DMS114 treated with DMSO at 0.1 percent for 48 hours (cell line): ENCODE data around the gene ACTRT2.

Experiments used
- DNase-seq: peaks from one replicate; lab custom pipeline; 2025; ENCODE audit not compliant: unreplicated experiment; lab: John Stamatoyannopoulos, UW

The ACTRT2 gene

DNA sequence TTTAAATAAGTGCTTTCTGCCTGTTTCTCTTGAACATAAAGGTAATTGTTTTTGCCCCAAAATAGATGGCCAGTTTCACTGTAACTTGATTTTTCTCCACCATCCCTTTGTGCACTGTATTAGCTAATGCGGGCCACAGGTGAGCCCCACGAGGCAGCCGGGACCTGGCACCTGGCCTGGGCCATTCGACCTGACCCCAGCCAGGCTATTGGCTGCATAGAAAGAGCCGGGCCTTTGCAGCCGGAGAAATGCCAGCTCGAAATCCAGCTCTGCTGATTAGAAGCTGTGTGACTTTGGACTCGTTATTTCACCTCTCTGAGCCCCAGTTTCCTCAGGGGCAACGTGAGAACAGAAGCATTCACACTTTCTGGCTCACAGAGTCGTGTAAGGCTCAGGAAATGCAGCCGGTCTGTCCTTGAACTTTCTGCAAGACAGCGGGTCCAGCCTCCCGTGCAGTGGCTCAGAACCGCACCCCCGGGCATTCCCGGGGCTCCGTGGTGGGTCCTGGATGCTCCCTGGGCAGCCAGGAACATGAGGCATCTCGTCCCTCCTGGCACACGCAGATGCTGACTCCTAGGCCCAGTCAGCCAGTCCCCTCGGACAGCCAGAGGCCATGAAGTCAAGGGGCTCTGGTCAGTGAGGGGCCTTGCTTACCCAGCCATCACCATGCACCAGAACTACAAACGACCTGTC is 37.4 kb upstream of the ACTRT2 start:
- DNase-seq = no peak

DNA sequence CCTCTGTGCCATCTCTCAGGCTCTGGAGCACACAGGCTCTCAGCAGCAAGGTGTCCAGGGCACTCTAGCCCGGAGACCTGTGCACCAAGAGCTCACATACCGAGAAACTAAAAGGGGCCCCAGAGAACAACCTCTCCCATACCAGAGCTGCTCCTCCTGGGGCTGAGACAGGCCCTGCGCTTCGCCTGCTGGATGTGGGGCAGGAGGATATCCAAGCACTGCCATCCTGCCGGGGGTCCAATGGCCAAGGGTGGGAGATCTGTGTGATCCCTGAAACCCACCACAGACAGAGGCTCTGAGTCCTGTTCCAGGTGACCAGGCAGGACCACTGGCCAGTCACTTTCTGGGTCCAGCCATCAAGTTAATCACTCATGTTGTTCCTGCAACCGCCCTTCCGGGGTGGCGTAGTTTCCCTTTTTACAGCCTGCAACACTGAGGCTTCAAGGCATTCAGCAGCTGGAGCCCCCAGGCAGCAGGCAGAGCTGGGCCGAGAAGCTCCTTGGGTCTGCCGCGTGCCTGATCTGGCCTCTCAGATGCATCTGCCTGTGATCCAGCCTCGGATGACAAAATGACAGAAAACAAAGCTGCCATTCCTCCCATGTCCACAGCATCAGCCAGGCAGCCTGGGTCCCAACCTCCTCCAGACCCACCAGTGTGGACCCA is 36.7 kb upstream of the ACTRT2 start:
- DNase-seq = no peak

DNA sequence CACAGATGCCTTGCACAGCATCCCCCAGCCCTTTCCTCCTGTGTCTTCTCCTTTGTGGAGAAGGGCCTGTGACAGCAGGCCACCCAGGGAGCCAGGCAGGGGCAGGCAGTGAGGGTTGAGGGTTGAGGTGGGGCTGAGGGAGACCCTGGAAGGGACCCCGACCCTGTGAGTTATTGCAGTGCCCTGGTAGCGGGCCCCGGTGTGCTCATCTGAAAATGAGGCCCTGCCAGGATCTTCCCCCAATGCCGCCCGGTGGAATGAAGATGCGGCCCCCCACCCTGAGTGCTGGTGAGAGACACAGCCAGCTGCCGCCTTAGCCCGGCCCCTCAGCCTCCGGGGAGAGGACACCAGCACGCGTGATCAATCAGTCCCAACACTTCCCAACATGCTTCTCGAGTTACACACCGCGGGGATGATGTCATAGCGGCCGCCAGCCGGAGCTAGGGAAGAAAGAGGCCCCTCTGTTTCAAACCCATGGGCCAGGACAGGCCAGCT is 36.2 kb upstream of the ACTRT2 start:
- DNase-seq = no peak

DNA sequence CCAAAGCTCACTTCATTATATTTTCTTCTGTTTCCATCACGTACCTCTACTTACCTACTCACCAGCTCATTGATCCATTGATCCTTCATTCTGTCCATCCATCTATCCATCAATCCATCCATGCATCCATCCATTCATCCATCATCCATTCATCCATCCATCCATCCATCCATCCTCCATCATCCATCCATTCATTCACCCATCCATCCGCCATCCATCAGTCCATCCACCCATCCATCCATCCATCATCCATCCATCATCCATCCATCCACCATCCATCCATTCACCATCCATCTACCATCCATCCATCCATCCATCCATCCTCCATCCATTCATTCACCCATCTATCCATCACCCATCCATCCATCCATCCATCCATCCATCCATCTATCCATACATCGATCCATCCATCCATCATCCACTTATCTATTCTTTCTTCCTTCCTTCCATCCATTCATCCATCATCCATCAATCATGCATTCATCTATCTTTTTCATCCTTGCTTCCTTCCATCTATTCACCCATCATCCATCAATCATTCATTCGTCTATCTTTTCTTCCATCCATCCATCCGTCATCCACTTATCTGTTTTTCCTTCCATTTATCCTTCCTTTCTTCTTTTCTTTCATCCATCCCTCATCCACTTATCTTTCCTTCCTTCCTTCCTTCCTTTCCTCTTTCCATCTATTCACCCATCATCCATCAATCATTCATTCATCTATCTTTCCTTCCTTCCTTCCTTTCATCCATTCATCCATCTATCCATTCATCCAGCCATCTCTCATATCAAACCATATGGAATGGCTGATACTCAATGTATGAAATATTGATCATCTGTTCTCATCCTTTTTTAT is 35.3 kb upstream of the ACTRT2 start:
- no peak for DNase-seq

DNA sequence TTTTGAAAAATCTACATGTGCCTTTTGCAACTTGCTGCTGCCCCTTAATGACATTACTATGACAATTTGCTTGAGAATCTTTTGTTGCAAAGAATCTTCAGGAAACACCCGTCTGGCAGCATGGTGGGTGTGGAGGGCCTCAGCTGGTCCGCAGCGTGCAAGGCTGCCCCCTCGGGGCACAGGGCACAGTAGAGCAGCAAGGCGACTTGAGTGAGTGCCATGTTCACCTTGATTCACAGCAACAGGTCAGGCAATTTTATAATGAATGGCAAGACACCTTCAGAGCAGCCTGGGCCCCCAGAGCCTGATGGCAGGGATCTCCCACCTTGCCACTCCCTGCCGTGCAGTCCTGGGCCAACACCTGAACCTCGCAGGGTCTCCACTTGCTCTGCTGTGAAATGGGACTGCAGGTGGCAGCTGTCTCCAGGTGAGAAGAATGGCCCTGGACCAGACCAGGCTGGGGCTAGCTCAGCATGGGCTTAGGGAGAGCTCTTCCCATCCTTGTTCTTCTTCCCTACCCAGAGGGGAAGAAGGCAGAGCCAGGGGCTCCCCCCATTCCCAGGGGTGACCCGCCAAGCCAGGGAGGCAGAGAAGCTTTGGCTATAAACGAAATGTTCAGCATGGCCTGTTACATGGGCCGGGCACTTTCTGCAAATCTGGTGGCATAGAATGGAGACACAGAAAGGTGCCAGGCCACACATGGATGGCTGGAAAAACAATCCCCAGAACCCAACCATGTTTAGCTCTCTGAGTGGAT is 34.5 kb upstream of the ACTRT2 start:
- no peak for DNase-seq

DNA sequence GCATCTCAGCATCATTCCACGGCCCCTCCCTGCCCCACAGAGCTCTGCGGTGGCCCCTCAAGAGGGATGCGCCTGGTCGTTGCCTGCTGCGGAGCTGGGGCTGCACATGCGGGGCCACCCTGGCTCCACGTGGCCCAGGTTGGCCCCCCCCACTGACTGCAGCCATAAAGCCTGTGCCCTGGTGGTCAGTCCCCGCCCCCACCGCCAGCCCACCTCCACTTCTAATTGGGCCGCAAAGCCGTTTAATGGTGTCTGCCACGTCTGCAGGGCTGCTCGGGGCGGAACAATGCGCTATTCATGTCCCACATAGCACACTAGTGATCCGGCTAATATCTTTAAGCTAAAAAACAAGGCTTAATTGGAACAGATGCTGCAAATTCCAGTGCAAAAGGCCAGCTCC is 33.5 kb upstream of the ACTRT2 start:
- no peak for DNase-seq

DNA sequence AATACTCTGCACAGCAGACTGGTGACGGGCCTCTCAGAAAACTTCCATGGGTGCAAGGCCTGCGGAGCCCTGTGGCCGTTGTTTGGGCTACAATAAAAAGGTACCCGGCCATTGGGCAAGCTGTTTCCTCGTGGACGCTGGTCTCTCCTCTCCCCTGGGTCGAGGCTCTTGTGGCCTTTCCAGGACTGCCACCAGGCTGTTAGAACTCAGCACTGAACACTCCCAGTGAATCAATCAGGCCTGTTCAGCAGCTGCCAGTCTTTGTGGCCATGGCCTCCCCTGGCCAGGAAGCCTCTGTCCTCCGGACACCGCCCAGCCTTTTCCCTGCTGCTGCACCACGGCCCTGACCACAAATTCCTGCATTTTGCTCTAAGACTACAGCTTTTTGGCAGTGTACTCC is 33.0 kb upstream of the ACTRT2 start:
- no peak for DNase-seq

DNA sequence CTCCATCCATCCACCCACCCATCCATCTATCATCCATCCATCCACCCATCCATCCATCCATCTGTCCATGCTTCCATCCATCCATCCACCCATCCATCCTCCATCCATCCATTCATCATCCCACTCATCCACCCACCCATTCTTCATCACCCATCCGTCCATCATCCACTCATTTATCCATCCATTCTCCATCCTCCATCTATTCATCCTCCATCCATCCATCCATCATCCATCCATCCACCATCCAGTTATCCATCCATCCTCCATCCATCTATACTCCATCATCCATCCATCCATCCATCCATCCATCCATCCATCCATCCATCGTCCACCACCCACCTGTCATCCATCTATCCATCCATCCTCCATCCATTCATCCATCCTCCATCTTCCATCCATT is 32.1 kb upstream of the ACTRT2 start:
- DNase-seq = no peak

DNA sequence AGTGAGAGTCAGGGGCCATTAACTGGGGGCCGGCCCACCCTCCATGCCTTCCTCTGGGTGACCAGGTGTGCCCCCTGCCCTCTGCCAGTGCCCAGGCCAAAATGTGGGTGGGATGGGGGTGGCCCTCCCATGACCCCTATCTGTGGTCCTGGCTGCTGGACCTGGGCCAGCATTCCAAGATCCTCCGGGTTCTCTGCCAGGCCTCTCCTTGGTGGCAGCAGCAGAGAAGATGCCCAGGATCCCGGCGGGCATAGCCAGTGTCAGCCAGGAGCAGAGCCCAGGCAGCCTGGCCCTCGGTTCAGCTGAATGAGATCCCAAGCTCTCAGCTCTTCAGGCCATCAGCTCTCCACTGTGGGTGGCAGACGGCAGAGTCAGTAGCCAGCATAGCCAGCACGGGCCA is 31.3 kb upstream of the ACTRT2 start:
- no peak for DNase-seq

DNA sequence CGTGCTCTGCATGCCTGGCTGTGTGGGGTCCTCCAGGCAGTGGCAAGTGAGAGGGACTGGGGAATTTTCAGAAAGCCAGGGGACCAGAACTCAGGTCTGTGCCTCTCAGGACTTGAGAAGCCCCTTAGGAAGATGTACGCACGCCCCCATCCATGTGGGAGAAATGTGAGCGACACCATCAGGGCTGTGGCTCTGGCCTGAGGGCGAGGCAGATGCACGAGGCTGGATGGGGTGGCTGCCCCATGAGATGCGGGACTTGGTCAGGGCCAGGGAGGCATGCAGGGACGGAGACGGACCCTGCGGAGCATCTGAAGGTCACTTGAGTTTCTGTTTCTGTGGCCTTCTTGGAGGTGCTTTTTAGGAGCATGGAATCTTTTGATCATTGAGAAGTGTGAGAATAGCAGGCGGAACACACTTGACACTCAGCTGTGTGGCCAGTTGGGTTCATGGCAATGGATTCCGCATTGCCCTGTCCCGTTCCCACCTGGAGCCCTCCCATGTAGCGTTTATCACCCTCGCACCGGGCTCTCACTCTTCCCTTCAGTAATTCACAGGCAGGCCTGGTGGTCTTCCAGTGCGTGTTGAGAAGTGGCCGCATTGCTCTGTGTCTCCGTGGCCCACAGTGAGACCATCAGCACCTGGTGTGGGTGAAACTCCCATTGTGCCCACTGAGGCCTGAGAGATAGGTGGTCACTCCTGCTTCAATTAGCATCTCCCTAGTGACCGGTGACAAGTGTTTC is 30.7 kb upstream of the ACTRT2 start:
- DNase-seq = no peak

DNA sequence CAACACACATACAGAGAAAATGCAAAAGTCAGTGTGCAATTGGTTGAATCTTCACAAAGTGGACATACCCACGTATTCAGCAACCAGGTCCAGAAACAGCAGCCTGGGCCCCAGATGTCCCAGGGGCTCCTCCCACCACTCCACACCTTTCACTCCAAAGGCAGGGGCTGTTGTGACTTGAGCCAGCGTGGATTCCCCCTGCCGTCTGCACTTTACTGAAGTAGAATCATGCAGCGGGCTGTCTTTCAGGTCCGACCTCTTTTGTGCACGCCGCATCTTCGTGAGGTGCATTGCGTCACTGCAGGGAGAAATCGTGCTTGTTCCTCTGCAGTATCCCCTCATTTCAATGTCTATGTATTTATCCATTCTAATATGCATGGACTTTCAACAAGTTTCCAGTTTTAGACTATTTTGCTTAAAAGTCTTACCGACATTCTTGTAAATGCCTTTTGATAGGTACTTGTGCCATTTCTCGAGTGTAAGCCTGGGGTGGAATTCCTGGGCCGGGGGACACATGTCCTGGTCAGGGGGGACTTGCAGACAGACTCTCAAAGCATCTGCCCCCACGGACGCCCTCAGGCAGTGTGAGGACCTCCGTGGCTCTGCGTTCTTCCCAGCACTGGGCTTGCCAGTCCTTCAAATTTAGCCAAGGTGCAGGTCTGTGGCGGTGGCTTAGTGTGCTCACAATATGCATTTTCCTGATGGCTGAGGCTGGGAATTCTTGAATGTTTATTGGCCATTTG is 29.3 kb upstream of the ACTRT2 start:
- no peak for DNase-seq

DNA sequence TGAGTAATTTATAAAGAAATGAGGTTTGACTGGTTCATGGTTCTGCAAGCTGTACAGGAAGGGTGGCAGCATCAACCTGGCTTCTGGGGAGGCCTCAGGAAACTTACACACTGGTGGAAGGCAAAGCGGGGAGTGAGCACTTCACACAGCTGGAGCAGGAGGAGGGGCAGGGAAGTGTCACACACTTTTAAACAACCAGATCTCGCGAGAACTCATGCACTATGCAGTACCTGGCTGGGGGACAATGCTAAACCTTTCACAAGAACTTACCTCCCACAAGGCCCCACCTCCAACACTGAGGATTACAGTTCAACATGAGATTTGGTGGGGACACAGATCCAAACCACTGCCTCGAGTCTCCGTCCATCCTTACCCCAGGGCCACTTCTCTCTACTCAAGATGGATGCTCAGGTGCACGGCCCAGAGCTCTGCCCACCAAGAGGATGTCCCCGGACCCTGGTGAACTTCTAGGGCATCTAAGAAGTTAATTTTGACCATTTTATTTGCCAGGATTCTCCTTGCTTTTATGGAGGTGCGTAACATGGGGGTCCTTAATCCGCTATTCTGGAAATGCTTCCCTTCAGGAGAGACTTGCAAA is 22.7 kb upstream of the ACTRT2 start:
- no peak for DNase-seq

DNA sequence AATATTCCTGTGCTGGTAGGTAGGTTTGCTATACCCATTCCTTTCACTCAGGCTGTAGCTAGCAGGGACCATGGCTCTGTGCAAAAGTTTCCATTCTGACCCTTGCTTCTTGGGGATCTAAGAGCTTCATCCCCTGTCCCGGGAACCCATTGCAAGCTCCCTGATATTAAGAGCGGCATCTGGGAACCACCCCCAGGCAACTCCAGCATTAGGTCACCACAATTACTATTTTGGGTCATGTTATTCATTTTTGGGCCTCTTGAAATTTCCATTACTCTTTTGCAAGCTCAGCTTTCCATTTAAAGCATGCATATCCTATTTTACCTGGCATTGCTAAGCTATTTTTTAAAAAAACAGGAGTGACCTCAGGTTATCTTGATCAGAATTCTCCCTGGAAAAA is 22.1 kb upstream of the ACTRT2 start:
- DNase-seq = no peak

DNA sequence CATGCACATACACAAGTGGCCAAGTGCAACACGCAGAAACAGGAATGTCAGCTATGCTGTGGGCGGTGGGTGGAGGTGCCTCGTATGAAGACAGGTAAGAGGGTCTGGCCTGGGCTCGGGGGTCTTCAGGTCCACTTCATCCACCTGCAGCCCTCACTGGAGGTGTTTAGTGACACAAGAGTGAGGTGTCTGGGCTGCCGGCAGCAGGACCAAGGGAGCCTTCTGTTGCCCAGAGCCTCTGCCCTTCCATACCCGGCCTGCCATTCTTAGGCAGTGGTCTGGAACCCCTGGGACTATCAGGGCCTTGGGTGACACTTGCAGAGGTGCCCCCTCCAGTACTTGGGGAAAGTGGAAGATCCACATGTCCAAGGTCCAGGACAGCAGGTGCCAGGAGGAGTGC is 21.7 kb upstream of the ACTRT2 start:
- DNase-seq = no peak

DNA sequence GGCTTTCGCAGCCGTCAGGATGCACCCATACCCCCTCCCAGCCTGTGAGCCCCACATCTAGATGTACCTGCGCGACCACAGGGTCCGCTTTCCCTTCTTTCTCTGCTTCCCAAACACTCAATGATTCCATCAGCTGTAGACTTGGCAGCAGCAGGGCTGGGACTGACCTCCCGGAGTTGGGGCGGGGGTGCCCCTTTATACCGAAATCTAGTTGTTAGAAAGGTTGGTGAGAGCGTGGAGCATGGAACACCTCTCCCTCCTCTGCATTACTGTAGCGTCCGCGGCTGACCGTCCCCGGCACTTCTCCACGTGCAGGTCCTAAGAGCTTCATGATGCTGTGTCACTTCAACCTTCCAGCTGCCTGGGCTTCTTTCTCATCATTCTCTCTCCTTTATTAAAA is 21.1 kb upstream of the ACTRT2 start:
- DNase-seq = no peak

DNA sequence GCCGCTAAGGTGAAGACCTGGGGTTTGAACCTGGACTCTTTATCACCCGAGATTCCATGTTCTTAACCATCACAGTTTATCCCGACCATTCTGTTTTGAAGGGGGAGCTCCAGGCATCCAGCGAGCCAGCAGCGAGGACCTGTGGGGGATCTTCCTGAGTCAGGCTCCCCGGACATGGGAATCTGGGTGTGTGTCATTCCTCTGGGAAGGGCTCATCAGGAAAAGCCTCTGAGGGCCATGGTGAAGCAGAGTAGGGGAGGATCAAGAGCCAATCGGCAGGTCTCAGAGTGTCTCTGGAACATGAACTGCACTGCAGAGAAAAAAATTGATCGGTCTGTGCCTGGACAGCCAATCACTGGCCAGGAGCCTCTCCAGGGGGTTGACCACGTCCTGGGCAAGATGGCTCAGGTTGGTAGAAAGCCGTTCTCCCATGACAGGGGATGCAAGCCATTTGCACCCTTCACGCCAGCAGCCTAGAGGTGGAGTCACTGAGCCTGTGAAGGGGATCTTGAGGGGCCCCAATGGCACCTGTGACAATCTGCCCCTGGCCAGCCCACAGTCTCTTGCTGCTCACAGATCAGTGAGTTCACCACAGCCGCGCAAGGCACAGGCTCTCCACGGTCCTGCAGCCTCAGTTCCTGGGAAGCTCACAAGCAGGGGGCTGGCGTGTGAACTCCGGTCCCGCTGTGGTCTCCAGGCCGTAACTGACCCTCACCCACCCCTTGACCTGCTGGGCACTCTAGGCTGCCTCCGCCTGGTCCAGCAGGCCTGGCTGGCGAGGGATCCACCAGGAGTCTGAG is 20.4 kb upstream of the ACTRT2 start:
- no peak for DNase-seq

DNA sequence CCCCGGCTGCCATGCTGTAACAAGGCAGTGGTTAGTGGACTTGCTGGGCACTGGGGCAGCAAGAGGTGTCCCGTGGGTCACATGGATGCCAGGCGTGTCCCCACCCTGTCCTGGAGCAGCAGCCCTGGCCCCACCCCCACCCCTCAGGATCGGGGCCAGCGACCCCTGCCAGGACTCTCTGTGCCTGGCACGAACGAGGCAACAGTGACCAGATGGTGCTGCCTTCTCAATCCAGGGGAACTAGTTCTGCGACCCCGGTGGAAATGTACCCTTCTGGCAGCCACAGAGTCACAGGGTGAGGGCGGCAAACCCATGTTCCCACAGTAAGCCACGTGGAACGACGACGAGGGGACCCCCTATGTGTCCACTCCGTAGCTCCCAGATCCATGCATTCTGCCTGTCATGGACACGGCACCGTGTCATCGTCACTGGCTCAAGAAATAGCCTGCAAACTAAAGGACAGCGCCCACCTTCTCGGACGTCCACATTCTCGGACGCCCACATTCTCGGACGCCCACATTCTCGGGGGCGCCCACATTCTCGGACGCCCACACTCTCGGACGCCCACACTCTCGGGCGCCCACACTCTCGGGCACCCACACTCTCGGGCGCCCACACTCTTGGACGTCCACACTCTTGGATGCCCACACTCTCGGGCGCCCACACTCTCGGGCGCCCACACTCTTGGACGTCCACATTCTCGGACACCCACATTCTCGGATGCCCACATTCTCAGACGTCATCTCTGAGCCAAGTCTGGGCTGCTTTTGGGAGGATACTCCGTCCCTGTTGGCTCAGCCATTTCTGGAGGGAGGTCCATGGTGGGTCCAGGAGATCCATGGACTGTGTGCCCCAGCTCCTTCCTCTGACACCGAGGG is 19.6 kb upstream of the ACTRT2 start:
- DNase-seq = no peak
